Mammary epithelial cell (primary cell): ENCODE results near the gene CASK.

Source experiments
- CTCF ChIP-seq, 2 donors: IDR thresholded peaks in 1 of 2; conservative IDR thresholded peaks in 1 of 2; 2 replicates each; pipeline ENCODE4 v1.5.1; 2011 to 2012; ENCODE audit warnings: inconsistent platforms in 2 of 2, low read length in 2 of 2, mild to moderate bottlenecking in 2 of 2, control low read depth in 1 of 2, low read depth in 1 of 2; ENCODE audit not compliant: insufficient read depth in 1 of 2; ENCODE audit errors: extremely low read depth in 1 of 2
- EZH2 ChIP-seq: IDR thresholded peaks from 2 replicates; pipeline ENCODE4 v1.6.1; 2012; ENCODE audit warnings: low read length, inconsistent platforms, borderline replicate concordance

- TF ChIP-seq EZH2 (no peak), CTCF (conservative IDR thresholded peaks at IDR 0.05 in 1 of 2, IDR thresholded peaks at IDR 0.05 in 1 of 2; ENCODE audit: extremely low read depth in 1 of 2, insufficient read depth in 1 of 2, low read depth in 1 of 2, low read length in 2 of 2) (no peak)
Observed at GRCh38 chrX:41518841-41519220, 404.5 kb downstream of the CASK start.
